Astrocyte of the hippocampus (primary cell): ENCODE measurements around the gene GRK5.
A peak's percentile ranks its signal among the peaks of the same experiment; 100 is the strongest.
"Not testable (repeated sequence)": the region's sequence is repeated elsewhere in the genome, so short reads cannot be mapped to it uniquely, and the experiment has no call there.

ENCODE experiments used
- DNase-seq: peaks from one replicate; pipeline ENCODE4 v3.0.0; 2011; ENCODE audit warnings: low read depth, low spot score

Gene GRK5

GRCh38 chr10:119222537-119222936 lies 15.2 kb downstream of the GRK5 start:
- no peak for DNase-seq

- DNase-seq = no peak
Observed at GRCh38 chr10:119222966-119223386, 15.6 kb downstream of the GRK5 start.

DNA sequence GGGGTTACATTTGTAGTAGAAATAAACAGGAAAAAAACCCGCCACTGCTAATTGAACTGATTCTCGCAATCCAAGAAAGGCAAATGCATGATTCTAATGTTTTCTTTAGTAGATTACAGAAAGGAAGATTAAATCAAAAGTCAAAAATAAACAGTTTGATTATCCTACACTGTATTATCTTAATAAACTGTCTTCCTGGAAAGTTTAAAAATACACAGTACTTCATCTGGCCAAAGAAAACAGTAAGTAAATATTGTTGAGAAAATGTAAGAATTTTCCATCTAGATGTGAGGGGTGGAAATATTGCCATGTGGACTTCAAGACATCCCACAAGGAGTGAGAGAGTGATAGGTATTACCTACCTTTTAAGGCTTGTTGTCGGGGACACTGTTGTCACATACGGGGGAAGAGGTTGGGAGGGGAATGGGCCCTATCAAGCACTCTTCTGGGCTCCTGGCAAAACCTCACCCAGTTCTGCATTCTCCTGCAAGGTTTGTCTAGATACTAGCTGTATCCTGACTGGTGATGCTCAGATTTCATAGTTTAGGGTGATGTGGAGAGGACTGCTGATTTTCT lies 17.8 kb downstream of the GRK5 start:
- DNase-seq = no peak

DNA sequence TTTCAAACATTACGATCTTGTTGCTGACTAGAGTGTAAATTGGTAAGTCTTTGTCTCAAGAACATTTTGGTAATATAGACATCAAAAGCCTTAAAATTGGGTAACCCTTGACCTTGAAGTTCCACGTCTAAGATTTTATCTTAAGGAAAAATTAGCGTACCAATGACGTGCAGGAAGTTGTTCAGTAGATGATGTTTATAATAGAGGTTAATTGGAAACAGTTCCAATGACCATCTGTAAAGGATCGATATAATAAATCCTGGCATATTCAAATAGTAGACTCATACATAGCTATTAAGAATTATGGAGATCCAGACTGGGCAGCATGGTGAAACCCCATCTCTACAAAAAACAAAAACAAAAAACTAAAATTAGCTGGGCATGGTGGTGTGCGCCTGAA lies 20.5 kb downstream of the GRK5 start:
- no peak for DNase-seq

GRCh38 chr10:119231654-119232053 lies 24.3 kb downstream of the GRK5 start:
- DNase-seq = no peak

DNA sequence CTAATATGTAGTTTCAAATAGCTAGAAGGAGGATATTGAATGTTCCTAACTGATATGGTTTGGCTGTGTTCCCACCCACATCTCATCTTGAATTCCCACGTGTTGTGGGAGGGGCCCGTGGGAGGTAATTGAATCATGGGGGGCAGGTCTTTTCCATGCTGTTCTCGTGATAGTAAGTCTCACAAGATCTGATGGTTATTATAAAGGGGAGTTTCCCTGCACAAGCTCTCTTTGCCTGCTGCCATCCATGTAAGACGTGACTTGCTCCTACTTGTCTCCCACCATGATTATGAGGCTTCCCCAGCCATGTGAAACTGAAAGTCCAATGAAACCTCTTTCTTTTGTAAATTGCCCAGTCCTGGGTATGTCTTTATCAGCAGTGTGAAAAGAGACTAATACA lies 25.1 kb downstream of the GRK5 start:
- DNase-seq = not testable (repeated sequence)

DNA sequence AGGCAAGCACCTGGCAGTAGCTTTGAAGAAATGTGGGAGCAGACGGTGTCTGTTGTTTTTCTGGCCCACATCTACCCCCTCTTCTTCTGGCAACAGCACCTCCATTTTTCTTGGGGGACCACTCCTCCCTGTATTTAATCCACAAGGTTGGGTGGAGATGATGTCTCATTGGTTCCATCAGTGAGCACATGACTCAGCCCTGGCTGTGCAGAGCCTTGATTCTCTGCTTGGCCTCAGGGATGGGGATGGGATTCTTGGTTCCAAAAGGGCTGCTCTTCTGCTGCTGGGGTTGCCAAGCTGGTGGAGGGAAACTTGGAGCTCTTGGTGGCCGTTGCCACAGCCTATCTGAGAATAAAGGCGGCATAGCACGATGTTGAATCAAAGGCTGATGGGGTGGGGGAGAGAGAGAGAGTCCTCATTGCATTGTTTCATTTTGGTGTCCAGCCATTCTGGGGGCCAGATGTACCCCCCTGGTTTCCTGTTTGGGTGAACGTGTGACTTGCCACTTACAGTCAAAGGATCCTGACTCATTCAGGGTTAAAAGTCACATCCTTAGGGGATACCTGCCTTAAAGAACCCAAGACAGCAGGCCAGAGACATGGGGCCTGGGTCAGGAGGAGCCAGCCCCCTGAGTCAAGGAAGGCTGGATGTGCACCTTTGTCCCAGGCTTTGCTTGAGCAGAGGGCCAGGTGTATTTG lies 25.9 kb downstream of the GRK5 start:
- no peak for DNase-seq

GRCh38 chr10:119233821-119234220 lies 26.4 kb downstream of the GRK5 start:
- no peak for DNase-seq

- DNase-seq = peak; percentile 70
Observed at GRCh38 chr10:119235356-119235755, 28.0 kb downstream of the GRK5 start.

- DNase-seq = no peak
Observed at GRCh38 chr10:119237722-119238436, 30.5 kb downstream of the GRK5 start.

DNA sequence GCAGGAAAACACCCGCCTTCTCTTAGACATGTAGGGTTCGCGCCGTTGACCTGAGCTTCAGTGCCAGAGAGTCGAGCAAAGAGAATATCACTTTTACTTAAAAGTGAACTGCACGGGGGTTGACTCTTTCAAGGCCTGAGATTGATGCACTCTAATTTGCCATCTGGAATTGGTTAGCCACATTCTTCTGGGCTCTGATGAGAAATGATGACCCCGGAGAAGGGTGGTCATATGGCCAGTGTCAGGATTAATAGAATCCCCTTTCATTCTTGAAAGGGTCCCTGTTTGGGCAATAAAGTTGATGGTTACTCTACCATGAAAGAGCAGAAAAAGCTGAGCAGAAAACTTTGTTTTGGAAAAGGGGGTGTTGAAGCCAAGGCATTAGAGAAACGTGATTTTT lies 31.2 kb downstream of the GRK5 start:
- no peak for DNase-seq

DNA sequence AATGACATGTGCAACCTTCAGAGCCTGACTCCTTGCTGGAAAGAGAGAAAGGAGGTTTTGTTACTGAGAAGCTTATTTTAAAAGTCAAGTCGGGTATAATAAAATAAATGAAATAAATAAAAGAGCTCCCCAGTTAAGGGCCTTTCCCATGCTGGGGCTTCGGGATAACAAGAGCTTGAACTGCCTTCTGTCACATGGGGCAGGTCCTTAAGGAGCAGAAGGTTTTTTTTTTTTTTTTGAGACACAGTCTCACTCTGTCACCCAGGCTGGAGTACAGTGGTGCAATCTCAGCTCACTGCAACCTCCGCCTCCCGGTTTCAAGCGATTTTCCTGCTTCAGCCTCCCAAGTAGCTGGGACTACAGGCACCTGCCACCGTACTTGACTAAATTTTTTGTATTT lies 31.6 kb downstream of the GRK5 start:
- not testable (repeated sequence) for DNase-seq

GRCh38 chr10:119239630-119240029 lies 32.3 kb downstream of the GRK5 start:
- DNase-seq = not testable (repeated sequence)

DNA sequence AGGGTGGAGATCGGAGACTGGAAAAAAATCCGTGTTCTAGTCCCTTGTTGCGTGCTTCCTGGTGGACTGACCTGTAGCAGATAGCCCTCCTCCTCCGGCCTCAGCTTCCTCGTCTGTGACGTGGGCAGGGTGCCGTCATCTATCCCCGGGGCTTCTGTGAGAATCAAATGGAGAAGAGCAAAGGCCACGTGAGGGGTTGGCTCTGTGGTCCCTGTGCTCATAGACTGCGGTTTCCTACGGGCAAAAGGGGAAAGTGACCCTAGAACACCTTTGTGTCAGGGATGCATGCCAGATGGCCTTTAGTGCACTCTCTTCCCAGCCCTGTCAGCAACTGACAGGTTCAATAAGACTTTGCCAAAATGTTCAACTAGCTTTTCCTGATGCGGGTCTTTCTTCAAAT lies 33.7 kb downstream of the GRK5 start:
- no peak for DNase-seq

DNA sequence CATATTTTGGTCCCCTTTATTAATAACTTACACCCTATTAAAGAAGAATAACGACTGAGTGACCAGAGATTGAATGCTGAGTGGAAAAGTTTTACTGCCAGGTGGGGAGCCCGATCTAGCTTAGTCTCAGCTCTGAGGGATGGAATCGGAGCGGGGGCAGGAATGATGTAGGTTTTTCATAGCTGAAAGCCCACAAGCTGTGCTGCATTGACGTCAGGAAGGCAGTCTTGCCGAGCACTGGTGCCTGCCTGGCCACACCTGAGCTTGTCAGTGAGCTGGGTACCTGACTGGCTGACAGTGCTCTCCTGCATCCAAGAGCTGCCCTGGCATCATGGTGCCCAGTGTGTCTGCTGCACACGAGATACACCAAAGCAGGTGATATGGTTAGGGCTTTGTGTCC lies 34.8 kb downstream of the GRK5 start:
- DNase-seq = no peak

- DNase-seq = no peak
Observed at GRCh38 chr10:119243488-119243887, 36.1 kb downstream of the GRK5 start.

DNA sequence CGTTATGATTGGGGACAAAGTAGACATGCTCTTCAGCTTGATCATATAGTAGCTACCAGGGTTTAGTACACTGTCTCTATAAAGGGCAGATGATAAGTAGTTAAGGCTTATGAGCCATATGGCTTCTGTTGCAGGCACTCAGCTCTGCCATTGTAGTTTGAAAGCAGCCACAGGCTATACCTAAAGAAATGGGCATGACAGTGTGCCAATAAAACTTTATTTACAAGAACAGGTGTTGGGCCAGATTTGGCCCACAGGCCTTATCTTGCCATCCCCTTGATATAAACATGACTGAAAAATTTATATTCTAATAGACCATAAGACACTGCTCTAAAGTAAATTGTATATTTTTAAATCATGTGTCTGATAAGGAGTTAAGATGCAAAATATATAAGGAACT lies 36.6 kb downstream of the GRK5 start:
- DNase-seq = no peak

DNA sequence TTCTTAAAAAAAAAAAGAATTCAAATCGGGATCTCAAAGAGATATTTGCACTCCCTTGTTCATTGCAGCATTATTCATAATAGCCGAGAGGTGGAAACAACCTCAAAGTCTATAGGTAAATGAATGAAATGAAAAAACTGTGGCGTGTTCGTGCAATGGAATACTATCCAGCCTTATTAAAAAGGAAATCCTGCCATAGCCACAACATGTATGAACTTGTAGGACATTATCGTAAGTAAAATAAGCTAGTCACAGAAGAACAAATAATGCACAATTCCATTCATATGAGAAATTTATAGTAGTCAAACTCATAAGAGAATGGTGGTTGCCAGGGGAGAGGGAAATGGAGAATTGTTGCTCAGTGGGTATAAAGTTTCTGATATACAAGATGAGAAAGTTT lies 37.9 kb downstream of the GRK5 start:
- no peak for DNase-seq

DNA sequence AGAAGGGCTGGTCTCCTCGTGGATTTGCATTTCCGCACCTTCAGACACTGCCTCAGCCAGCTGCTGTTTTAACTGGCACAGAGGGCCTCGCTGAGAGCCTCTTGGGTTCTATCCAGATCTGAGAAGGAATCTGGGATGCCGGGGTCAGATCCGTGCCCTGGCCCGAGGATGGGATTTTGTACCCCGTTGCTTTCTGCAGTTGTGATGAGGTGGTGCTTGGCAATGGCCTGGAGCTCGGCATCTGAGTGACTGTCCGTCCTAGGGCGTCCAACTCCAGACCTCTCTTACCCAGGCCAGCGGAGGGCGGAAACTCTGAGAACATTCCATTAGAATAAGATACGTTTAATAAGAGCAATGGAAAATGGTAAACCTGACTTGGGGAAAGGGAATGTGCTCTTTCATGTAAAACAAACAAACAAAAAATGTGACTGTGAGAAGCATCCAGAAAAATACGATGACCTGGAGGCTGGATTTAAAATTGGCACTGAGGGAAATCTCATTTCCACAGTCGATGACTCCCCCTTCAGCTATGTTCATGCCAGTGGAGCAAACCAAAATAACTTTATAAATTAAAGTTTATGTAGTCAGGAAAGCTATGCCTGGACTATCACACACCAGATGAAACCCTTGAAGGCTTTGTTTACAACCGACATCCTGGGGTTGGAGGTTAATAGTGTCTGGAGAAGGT lies 39.6 kb downstream of the GRK5 start:
- DNase-seq = peak; percentile 90

GRCh38 chr10:119247550-119247894 lies 40.2 kb downstream of the GRK5 start:
- DNase-seq = no peak

DNA sequence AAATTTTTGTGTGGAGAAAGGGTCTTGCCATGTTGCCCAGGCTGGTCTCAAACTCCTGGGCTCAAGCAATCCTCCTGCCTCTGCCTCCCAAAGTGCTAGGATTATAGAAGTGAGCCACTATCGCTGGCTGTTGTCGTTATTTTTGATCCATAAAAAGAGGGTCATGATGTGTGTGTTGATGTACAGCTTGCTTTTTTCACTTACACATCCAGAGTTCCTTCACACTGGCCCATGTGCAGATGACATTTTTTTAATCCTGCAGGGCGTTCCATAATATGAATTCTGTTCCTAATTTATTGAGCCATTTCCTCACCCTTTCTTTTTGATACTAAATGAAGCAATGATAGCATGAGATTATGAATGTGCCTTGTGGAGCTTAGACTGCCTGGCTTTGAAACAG lies 40.8 kb downstream of the GRK5 start:
- no peak for DNase-seq

DNA sequence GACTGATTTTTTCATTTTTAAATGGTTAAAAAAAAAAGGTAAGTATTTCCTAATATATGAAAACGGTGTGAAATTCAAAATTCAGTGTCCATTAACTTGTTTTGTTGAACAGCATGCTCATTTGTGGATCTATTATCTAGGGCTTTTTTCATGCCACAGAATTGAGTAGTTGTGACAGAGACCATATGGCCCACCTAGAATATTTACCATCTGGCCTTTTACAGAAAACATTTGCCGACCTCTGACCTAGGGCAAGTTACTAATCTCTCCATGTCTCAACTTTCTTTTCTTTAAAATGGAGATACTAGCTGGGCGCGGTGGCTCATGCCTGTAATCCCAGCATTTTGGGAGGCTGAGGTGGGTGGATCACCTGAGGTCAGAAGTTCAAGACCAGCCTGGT lies 41.3 kb downstream of the GRK5 start:
- no peak for DNase-seq
